Body of pancreas (tissue), 4 donors: ENCODE data around the gene ZNF286A.

Experiments used
- CTCF ChIP-seq, 7 experiments: fragments of 450-650 bp in 4 of 7; fragments of 200-600 bp in 3 of 7; sonication (generic) in 3 of 7; IDR thresholded peaks; one replicate each; pipeline ENCODE4 v1.5.1; 2016 to 2019; ENCODE audit warnings: antibody characterized with exemption in 7 of 7
- POLR2A ChIP-seq, 3 donors: fragments of 450-650 bp; IDR thresholded peaks; one replicate each; pipeline ENCODE4 v1.6.1; 2016; ENCODE audit warnings: antibody characterized with exemption in 3 of 3, mild to moderate bottlenecking in 2 of 3

- TF ChIP-seq POLR2A (IDR thresholded peaks at IDR 0.05), result no peak
- no peak for TF ChIP-seq CTCF (IDR thresholded peaks at IDR 0.05)
Measured at GRCh38 chr17:15744074-15744676, 44.6 kb downstream of the ZNF286A start.
